Memory B cell (primary cell): ENCODE results near the gene HOXA7.

Experiments
- ATAC-seq: fragments of 150-1000 bp; cut with Tn5 transposase; 2 replicates; pipeline ENCODE4 v1.10.0; 2021; ENCODE audit warnings: low read depth, mild to moderate bottlenecking, moderate library complexity
- DNase-seq, 2 donors: peaks; one replicate each; pipeline ENCODE4 v3.0.0; 2022; ENCODE audit warnings: low spot score in 2 of 2
- H3K27ac Mint-ChIP-seq: one replicate; pipeline ENCODE4 v1.8.0; 2022; ENCODE audit warnings: mild to moderate bottlenecking, moderate library complexity, mixed read lengths
- H3K27me3 Mint-ChIP-seq: one replicate; pipeline ENCODE4 v1.8.0; 2022; ENCODE audit warnings: mixed read lengths
- H3K36me3 Mint-ChIP-seq: one replicate; pipeline ENCODE4 v1.8.0; 2022; ENCODE audit warnings: mild to moderate bottlenecking, mixed read lengths
- H3K4me1 Mint-ChIP-seq: one replicate; pipeline ENCODE4 v1.8.0; 2022; ENCODE audit warnings: mixed read lengths
- H3K4me3 Mint-ChIP-seq: one replicate; pipeline ENCODE4 v1.8.0; 2022; ENCODE audit warnings: mild to moderate bottlenecking, moderate library complexity, mixed read lengths
- H3K9me3 Mint-ChIP-seq: one replicate; pipeline ENCODE4 v1.8.0; 2022; ENCODE audit warnings: mixed read lengths

HOXA7 gene

GRCh38 chr7:27148031-27148755, 8.3 kb downstream of the HOXA7 start:
- H3K27me3 Mint-ChIP-seq, result peaks cover 19% of the 10 kb centered on the region
- DNase-seq (peak in 1 of 2 donors; percentile 39), ATAC-seq (no peak)
- H3K27ac Mint-ChIP-seq, result no peak overlapping the region
- H3K36me3 Mint-ChIP-seq, result no peaks in the 10 kb centered on the region
- H3K4me1 Mint-ChIP-seq, result peaks cover 27% of the 10 kb centered on the region
- H3K9me3 Mint-ChIP-seq, result no peaks in the 10 kb centered on the region
- peak overlapping the region; percentile 66 for H3K4me3 Mint-ChIP-seq

GRCh38 chr7:27147199-27148030, 9.1 kb downstream of the HOXA7 start, which contains the start of gene HOXA6:
Gene HOXA6 (minus strand): TSS chr7:27147774. CDS start chr7:27147749, 25 bp downstream.
- H3K9me3 Mint-ChIP-seq, result no peaks in the 10 kb centered on the region
- no peaks in the 10 kb centered on the region for H3K36me3 Mint-ChIP-seq
- H3K27me3 Mint-ChIP-seq, result peaks cover 21% of the 10 kb centered on the region
- H3K4me3 Mint-ChIP-seq, result peak within 1 kb of the TSS; percentile 66
- ATAC-seq, result no peak
- H3K27ac Mint-ChIP-seq, result no peak within 1 kb of the TSS
- peak in 1 of 2 donors; percentile 29 for DNase-seq
- peaks cover 29% of the 10 kb centered on the region for H3K4me1 Mint-ChIP-seq

- Mint-ChIP-seq H3K27me3 (peaks cover 17% of the 10 kb centered on the region), H3K4me3 (no peak overlapping the region), H3K27ac (no peak overlapping the region), H3K4me1 (peaks cover 26% of the 10 kb centered on the region), H3K9me3 (no peaks in the 10 kb centered on the region), H3K36me3 (no peaks in the 10 kb centered on the region)
- no peak for DNase-seq
- ATAC-seq, result no peak
Measured at GRCh38 chr7:27146491-27147198, 9.8 kb downstream of the HOXA7 start.

GRCh38 chr7:27145914-27146412, 10.5 kb downstream of the HOXA7 start:
- Mint-ChIP-seq H3K4me3 (no peak overlapping the region), H3K27me3 (peaks cover 16% of the 10 kb centered on the region), H3K36me3 (no peaks in the 10 kb centered on the region), H3K4me1 (peaks cover 19% of the 10 kb centered on the region), H3K27ac (no peak overlapping the region), H3K9me3 (no peaks in the 10 kb centered on the region)
- no peak for ATAC-seq
- no peak for DNase-seq

GRCh38 chr7:27145165-27145913, 11.1 kb downstream of the HOXA7 start:
- ATAC-seq (no peak), DNase-seq (no peak)
- no peak overlapping the region for H3K27ac Mint-ChIP-seq
- peaks cover 15% of the 10 kb centered on the region for H3K4me1 Mint-ChIP-seq
- no peaks in the 10 kb centered on the region for H3K9me3 Mint-ChIP-seq
- peaks cover 16% of the 10 kb centered on the region for H3K27me3 Mint-ChIP-seq
- no peak overlapping the region for H3K4me3 Mint-ChIP-seq
- no peaks in the 10 kb centered on the region for H3K36me3 Mint-ChIP-seq

GRCh38 chr7:27144781-27145164, 11.7 kb downstream of the HOXA7 start:
- Mint-ChIP-seq H3K27ac (no peak overlapping the region), H3K4me3 (no peak overlapping the region), H3K9me3 (no peaks in the 10 kb centered on the region), H3K36me3 (no peaks in the 10 kb centered on the region), H3K27me3 (peaks cover 16% of the 10 kb centered on the region), H3K4me1 (peaks cover 13% of the 10 kb centered on the region)
- DNase-seq (no peak), ATAC-seq (no peak)

GRCh38 chr7:27143950-27144780, 12.3 kb downstream of the HOXA7 start:
- peaks cover 13% of the 10 kb centered on the region for H3K4me1 Mint-ChIP-seq
- no peak for DNase-seq
- no peaks in the 10 kb centered on the region for H3K9me3 Mint-ChIP-seq
- no peak overlapping the region for H3K27ac Mint-ChIP-seq
- no peaks in the 10 kb centered on the region for H3K36me3 Mint-ChIP-seq
- ATAC-seq, result no peak
- H3K4me3 Mint-ChIP-seq, result no peak overlapping the region
- H3K27me3 Mint-ChIP-seq, result peaks cover 16% of the 10 kb centered on the region

- DNase-seq (peak in 1 of 2 donors; percentile 49), ATAC-seq (peak; percentile 45)
- no peak within 1 kb of the TSS for H3K27ac Mint-ChIP-seq
Measured at GRCh38 chr7:27143023-27143949, 13.2 kb downstream of the HOXA7 start, which contains the start of gene HOXA5. Gene HOXA5 (minus strand): TSS chr7:27143681. CDS start chr7:27143607, 74 bp downstream.

GRCh38 chr7:27142580-27143022, 13.9 kb downstream of the HOXA7 start:
- Mint-ChIP-seq H3K27ac (no peak overlapping the region), H3K36me3 (no peaks in the 10 kb centered on the region), H3K9me3 (no peaks in the 10 kb centered on the region), H3K27me3 (peaks cover 16% of the 10 kb centered on the region), H3K4me1 (peaks cover 8% of the 10 kb centered on the region), H3K4me3 (peak overlapping the region; percentile 40)
- ATAC-seq (no peak), DNase-seq (no peak)

More at GRCh38 chr7:27143023-27143949, 13.2 kb downstream of the HOXA7 start, which contains the start of gene HOXA5:
- H3K36me3 Mint-ChIP-seq, result no peaks in the 10 kb centered on the region
- H3K4me3 Mint-ChIP-seq, result peak within 1 kb of the TSS; percentile 46
- no peaks in the 10 kb centered on the region for H3K9me3 Mint-ChIP-seq
- peaks cover 16% of the 10 kb centered on the region for H3K27me3 Mint-ChIP-seq
- peaks cover 11% of the 10 kb centered on the region for H3K4me1 Mint-ChIP-seq

GRCh38 chr7:27141923-27142579, 14.4 kb downstream of the HOXA7 start:
- ATAC-seq (no peak), DNase-seq (no peak)
- no peak overlapping the region for H3K27ac Mint-ChIP-seq
- H3K4me3 Mint-ChIP-seq, result no peak overlapping the region
- H3K27me3 Mint-ChIP-seq, result peaks cover 14% of the 10 kb centered on the region
- no peaks in the 10 kb centered on the region for H3K36me3 Mint-ChIP-seq
- H3K4me1 Mint-ChIP-seq, result peaks cover 4% of the 10 kb centered on the region
- H3K9me3 Mint-ChIP-seq, result no peaks in the 10 kb centered on the region

GRCh38 chr7:27141137-27141922, 15.1 kb downstream of the HOXA7 start:
- DNase-seq (no peak), ATAC-seq (no peak)
- H3K27ac Mint-ChIP-seq, result no peak overlapping the region
- H3K4me1 Mint-ChIP-seq, result peaks cover 2% of the 10 kb centered on the region
- no peaks in the 10 kb centered on the region for H3K9me3 Mint-ChIP-seq
- H3K27me3 Mint-ChIP-seq, result peaks cover 9% of the 10 kb centered on the region
- no peak overlapping the region for H3K4me3 Mint-ChIP-seq
- no peaks in the 10 kb centered on the region for H3K36me3 Mint-ChIP-seq
